HEK293T (cell line): Measurements from ENCODE around the gene GRM7.

Experiments used
- CTCF ChIA-PET: fragments of 350-600 bp; formaldehyde crosslinking; extraction: SDS; loops from one replicate; lab custom pipeline; 2021; ENCODE audit warnings: antibody characterized with exemption, inconsistent platforms; lab: Yijun Ruan, JAX
- POLR2A ChIA-PET: fragments of 350-600 bp; formaldehyde crosslinking; extraction: SDS; loops from one replicate; lab custom pipeline; 2020; ENCODE audit warnings: antibody characterized with exemption, inconsistent platforms; lab: Yijun Ruan, JAX
- DNase-seq: peaks from one replicate; pipeline ENCODE4 v3.0.0; 2012; ENCODE audit warnings: mixed read lengths; ENCODE audit errors: extremely low spot score
- ARNT ChIP-seq: fragments of 450-650 bp; IDR thresholded peaks from 2 replicates; pipeline ENCODE4 v1.6.1; 2017; ENCODE audit warnings: mild to moderate bottlenecking
- BHLHE40 ChIP-seq: fragments of 450-650 bp; IDR thresholded peaks from 2 replicates; pipeline ENCODE4 v1.6.1; 2016; ENCODE audit warnings: mild to moderate bottlenecking, moderate library complexity, borderline replicate concordance
- CTBP1 ChIP-seq: fragments of 450-650 bp; IDR thresholded peaks from 2 replicates; pipeline ENCODE4 v1.6.1; 2016; ENCODE audit warnings: borderline replicate concordance
- ELF4 ChIP-seq: fragments of 450-650 bp; IDR thresholded peaks from 2 replicates; pipeline ENCODE4 v1.6.1; 2017; ENCODE audit warnings: antibody characterized with exemption
- FOXA1 ChIP-seq: fragments of 450-650 bp; IDR thresholded peaks from 2 replicates; pipeline ENCODE4 v1.6.1; 2016; ENCODE audit warnings: mild to moderate bottlenecking
- FOXK2 ChIP-seq: fragments of 450-650 bp; IDR thresholded peaks from 2 replicates; pipeline ENCODE4 v1.6.1; 2016; ENCODE audit warnings: mild to moderate bottlenecking
- FOXM1 ChIP-seq: fragments of 450-650 bp; IDR thresholded peaks from 2 replicates; pipeline ENCODE4 v1.6.1; 2017; ENCODE audit warnings: mild to moderate bottlenecking, borderline replicate concordance
- HDGF ChIP-seq: fragments of 450-650 bp; IDR thresholded peaks from 2 replicates; pipeline ENCODE4 v1.6.1; 2017; ENCODE audit warnings: antibody characterized with exemption, borderline replicate concordance
- L3MBTL2 ChIP-seq: fragments of 450-650 bp; conservative IDR thresholded peaks from 2 replicates; pipeline ENCODE4 v1.6.1; 2016; ENCODE audit warnings: mild to moderate bottlenecking
- LEF1 ChIP-seq: fragments of 450-650 bp; IDR thresholded peaks from 2 replicates; pipeline ENCODE4 v1.6.1; 2017; ENCODE audit warnings: mild to moderate bottlenecking, borderline replicate concordance
- NFRKB ChIP-seq: fragments of 450-650 bp; IDR thresholded peaks from 2 replicates; pipeline ENCODE4 v1.6.1; 2016; ENCODE audit warnings: mild to moderate bottlenecking, moderate library complexity
- SP1 ChIP-seq: fragments of 450-650 bp; IDR thresholded peaks from 2 replicates; pipeline ENCODE4 v1.6.1; 2017
- SUZ12 ChIP-seq: fragments of 450-650 bp; IDR thresholded peaks from 2 replicates; pipeline ENCODE4 v1.6.1; 2016; ENCODE audit warnings: mild to moderate bottlenecking
- TARDBP ChIP-seq: fragments of 450-650 bp; IDR thresholded peaks from 2 replicates; pipeline ENCODE4 v1.6.1; 2016
- ZNF384 ChIP-seq: fragments of 450-650 bp; IDR thresholded peaks from 2 replicates; pipeline ENCODE4 v1.6.1; 2016
- TF ChIP-seq, protein P1 (sequence below): fragments of 450-650 bp; IDR thresholded peaks from 2 replicates; pipeline ENCODE4 v1.6.1; 2016

GRM7 gene

DNA sequence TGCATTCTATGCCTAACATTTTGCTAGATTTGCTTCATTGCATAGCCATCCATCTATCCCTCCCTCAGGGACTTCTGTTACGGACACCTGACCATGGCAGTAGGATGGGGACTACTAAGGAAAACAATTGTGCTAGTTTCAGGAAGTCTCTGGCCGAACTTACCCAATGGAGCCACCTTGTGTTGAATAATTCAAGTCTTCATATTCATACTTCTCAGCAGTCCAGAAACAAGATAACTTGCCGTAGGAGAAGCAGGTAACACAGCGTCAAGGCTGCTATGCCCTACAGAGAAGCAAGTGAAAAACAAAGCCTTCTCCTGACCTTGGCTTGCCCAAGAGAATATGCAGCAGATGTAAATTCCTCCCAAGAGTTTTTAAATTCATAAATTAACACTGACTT lies 685.3 kb downstream of the GRM7 start:
- ChIA-PET POLR2A (no interaction called here), CTCF (no interaction called here)
- TF ChIP-seq LEF1 (no peak), HDGF (no peak), FOXK2 (no peak), ARNT (no peak), BHLHE40 (no peak), FOXM1 (no peak), ELF4 (no peak), L3MBTL2 (no peak), CTBP1 (no peak), SUZ12 (no peak), TARDBP (no peak), SP1 (no peak), NFRKB (no peak), ZNF384 (no peak), FOXA1 (no peak)
- TF ChIP-seq, protein P1, sequence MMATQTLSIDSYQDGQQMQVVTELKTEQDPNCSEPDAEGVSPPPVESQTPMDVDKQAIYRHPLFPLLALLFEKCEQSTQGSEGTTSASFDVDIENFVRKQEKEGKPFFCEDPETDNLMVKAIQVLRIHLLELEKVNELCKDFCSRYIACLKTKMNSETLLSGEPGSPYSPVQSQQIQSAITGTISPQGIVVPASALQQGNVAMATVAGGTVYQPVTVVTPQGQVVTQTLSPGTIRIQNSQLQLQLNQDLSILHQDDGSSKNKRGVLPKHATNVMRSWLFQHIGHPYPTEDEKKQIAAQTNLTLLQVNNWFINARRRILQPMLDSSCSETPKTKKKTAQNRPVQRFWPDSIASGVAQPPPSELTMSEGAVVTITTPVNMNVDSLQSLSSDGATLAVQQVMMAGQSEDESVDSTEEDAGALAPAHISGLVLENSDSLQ, result no peak
- no peak for DNase-seq

DNA sequence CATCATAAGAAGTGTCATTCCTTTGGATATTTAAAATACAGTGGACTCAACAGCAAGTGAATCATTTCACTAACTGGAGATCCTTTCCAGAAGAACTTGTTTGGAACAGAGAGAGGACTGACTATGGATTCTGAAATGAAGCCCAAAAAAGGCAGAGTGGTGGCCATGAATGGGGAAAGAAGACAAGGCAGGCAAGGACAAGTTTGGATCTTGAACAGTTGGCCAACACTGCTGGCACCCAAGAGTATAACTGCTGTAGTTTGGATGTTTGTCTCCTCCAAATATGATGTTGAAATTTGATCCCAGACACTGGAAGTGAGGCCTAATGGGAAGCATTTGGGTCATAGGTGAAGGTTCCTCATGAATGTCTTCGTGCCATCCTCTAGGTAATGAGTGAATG lies 686.9 kb downstream of the GRM7 start:
- ChIA-PET CTCF (no interaction called here), POLR2A (no interaction called here)
- DNase-seq, result no peak
- TF ChIP-seq FOXM1 (no peak), FOXK2 (no peak), HDGF (no peak)

DNA sequence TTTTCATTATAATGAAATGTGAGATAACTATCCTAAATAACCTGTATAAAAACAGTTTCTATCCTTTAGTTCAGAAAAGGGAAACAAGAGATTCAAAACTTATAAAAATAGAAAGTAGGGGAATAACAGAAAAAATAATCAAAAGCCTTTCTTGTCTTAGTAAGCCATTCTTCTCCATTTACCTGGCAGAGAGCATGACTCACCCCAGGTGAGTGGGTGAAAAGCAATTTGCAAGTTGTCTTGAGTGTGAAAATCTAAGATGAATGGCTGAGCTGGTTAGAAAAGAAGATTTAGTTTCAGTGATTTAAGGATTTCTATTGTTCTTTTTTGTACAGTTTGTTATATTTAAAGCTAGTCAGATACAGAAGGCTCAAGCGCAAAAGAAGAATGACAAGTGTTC lies 702.0 kb downstream of the GRM7 start:
- TF ChIP-seq FOXK2, result no peak
- no peak for TF ChIP-seq FOXA1
- no peak for TF ChIP-seq ELF4
- TF ChIP-seq SP1, result no peak
- no peak for TF ChIP-seq FOXM1
- no peak for DNase-seq
- POLR2A ChIA-PET, result no interaction called here
- CTCF ChIA-PET, result no interaction called here

GRCh38 chr3:7565574-7565973 lies 704.7 kb downstream of the GRM7 start:
- TF ChIP-seq ARNT (no peak), HDGF (no peak), BHLHE40 (no peak), CTBP1 (no peak), ZNF384 (no peak), FOXK2 (no peak), ELF4 (no peak), SUZ12 (no peak), LEF1 (no peak), L3MBTL2 (no peak), TARDBP (no peak), SP1 (no peak), FOXA1 (no peak)
- TF ChIP-seq, protein P1, result no peak
- DNase-seq, result no peak
- CTCF ChIA-PET, result no interaction called here
- POLR2A ChIA-PET, result no interaction called here

DNA sequence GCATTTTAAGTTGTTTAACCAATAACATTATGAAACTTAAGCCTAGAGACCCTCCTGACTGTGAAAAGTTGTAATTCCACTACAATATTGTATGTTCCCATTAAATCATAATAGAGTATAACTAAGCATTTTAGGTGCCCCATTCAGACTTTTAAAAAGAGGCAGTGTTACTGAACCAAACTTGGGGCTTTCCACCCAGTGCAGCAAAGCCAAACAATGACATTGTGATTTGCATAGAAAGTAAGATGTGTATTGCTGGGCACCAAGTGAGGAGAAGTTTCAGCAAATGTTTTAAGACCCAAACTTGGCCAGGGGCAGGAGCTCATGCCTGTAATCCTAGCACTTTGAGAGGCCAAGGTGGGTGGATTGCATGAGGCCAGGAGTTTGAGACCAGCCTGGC lies 706.2 kb downstream of the GRM7 start:
- no peak for TF ChIP-seq FOXA1
- no peak for TF ChIP-seq ELF4
- no peak for TF ChIP-seq BHLHE40
- TF ChIP-seq FOXK2, result no peak
- CTCF ChIA-PET, result no interaction called here
- DNase-seq, result no peak
- POLR2A ChIA-PET, result no interaction called here

DNA sequence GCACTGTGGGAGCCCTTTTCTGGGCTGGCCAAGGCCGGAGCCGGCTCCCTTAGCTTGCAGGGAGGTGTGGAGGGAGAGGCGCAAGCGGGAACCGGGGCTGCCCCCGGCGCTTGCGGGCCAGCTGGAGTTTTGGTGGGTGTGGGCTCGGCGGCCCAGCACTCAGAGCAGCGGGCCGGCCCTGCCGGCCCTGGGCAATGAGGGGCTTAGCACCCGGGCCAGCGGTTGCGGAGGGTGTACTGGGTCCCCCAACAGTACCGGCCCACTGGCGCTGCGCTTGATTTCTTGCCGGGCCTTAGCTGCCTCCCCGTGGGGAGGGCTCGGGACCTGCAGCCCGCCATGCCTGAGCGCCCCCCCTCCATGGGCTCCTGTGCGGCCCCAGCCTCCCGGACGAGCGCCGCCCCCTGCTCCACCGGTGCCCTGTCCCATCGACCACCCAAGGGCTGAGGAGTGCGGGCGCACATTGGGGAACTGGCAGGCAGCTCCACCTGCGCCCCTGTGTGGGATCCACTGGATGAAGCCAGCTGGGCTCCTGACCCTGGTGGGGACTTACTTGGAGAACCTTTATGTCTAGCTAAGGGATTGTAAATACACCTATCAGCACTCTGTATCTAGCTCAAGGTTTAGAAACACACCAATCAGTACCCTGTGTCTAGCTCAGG lies 707.7 kb downstream of the GRM7 start:
- DNase-seq, result no peak
- ChIA-PET POLR2A (no interaction called here), CTCF (no interaction called here)
- TF ChIP-seq FOXA1, result no peak
- TF ChIP-seq CTBP1, result no peak
- TF ChIP-seq ARNT, result no peak
- TF ChIP-seq FOXK2, result no peak
- TF ChIP-seq ZNF384, result no peak

DNA sequence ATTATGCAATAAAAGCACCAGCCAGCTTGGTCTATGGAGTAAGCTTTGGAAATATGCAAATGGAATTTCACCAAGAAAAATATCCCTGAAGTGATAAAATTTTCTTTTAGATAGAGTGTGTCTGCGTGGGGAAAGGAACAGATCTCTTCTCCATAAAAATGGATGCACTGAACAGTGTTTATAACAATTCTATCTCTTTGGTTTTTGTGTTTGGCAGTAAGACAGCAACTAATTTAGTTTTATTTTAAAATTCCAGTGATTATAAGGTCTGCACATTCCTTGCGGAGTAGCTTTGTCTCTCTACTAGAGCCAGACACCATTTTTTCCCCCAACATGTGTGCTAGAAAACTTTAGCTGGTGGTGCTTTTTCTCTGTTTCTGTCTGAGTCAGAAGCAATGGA lies 712.4 kb downstream of the GRM7 start:
- ChIA-PET POLR2A (no interaction called here), CTCF (no interaction called here)
- TF ChIP-seq HDGF (no peak), NFRKB (no peak), SP1 (no peak), SUZ12 (no peak)
- DNase-seq, result no peak

GRCh38 chr3:7574435-7574834 lies 713.5 kb downstream of the GRM7 start:
- CTCF ChIA-PET, result no interaction called here
- no peak for DNase-seq
- TF ChIP-seq SP1, result no peak
- no peak for TF ChIP-seq FOXM1
- TF ChIP-seq FOXA1, result no peak
- no peak for TF ChIP-seq HDGF
- no peak for TF ChIP-seq NFRKB
- no peak for TF ChIP-seq ELF4
- TF ChIP-seq CTBP1, result no peak
- no peak for TF ChIP-seq BHLHE40
- no peak for TF ChIP-seq FOXK2
- no peak for TF ChIP-seq ARNT
- TF ChIP-seq SUZ12, result no peak
- TF ChIP-seq ZNF384, result no peak
- TF ChIP-seq, protein P1, result no peak
- no peak for TF ChIP-seq TARDBP
- no peak for TF ChIP-seq LEF1
- POLR2A ChIA-PET, result no interaction called here
